T-helper 22 cell (primary cell): ENCODE results near the gene CDT1.
"Not testable (repeated sequence)": the region's sequence is repeated elsewhere in the genome, so short reads cannot be mapped to it uniquely, and the experiment has no call there.

ENCODE experiments used
- DNase-seq: peaks from one replicate; pipeline ENCODE4 v3.0.0-alpha.2; 2020; ENCODE audit warnings: low read depth

The CDT1 gene

DNA sequence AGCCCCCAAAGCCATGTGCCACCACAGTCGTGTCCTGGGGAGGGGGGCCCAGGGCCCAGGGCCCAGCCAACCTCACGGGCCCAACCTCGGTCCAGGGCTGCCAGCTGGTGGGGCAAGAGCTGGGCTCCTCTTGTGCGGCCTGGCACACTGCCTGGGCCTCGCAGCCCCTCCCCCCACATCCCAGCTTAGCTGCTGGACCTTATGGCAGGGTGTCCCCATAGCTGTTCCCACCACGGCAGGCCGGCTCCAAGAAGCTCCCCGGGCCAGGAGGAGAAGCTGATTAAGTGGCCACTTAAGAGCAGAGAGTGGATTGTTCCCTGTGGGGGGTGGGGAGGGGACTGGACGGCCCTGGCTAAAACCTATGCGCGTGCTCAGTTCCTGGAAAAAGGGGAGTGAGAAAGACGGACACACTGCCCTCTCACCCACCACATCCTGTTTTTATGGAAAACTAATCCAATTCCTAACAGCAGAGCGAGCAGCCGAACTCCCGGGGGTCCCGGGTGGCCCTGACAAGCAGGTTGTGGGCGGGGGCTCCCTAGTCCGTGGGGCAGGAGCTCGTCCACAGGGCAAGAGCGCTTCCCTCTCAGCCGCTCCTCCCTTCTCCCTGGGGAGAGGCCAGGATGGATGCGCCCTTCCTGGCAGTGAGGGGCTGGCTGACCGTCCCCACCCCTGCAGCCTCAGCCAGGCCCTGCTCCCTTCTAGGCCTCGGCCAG lies 35.4 kb upstream of the CDT1 start:
- no peak for DNase-seq

DNA sequence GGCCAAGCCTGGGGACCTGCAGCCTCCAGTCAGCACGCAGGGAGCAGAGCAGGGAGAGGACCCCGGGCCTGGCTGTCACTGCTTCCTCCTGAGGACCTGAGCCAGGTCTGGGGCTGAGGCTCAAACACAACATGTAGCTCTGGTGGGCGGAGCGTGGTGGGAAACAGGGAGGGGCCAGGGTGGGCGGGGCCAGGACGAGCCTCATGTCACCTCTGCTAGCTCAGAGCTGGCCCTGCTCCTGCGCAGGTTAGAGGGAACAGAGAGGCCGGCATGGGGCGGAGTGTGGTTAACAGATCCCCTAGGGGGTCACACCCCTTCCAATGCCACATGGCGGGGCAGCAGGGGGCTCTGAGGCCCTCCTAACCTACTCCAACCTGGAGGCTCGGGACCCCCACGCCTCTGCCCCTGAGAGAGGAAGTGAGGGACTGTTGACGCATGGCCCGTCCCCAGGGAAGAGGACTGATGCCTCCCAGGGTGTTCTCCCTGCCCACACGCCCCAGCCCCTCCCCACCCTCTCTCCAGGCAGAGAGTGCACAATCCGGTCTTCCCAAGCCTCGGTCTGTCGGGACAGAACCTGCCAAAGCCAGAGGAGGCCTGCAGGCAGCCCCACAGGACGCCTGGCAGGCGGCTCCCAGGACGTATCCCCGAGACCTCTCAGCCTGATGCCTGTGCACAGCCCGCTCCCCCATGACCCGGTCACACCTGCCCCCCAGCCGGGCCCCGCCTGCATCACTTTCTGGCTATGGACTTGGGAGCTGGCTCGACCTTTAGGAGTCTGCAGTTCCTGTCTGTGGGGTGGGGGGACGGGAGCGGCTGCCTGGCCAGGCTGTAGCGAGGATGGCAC lies 33.8 kb upstream of the CDT1 start:
- DNase-seq, result no peak

DNA sequence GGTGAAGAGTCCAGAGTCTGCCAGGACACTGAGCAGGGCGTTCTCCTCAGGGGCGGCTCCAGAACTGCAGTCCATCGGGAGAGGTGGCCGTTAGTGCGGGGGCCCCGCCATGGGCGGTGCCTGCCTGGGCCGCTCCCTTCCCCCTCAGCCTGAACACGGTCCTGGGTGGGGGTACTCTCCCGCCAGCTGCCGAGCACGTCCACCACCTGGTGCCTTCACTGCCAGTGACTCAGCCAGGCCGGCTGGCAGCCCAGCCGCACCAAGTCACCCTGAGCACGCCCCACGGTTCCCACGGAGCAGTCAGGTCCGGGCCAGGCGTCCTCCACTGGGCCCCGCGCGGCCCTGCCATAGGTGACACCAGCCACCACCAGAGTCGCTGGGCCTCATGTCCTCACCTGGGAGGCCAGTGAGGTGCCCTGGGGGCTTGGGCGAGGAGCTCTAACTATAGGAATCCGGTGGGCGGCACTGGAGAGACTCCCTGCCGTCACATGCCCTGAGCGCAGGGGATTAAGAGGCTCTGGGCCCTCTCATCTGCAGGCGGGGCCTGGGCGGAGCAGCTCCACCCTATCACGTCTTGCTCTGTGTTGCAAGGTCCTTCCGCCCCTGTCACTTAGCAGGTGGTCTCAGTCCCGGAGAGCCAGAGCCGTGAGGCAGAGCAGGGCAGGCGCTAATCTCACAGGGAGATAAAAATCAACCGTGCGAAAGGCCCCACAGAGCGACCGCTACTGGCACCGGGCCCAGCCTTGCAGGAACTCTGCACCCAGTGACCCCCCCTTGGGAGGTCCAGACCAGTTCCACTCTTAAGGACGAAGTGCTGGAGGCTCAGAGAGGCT lies 32.9 kb upstream of the CDT1 start:
- no peak for DNase-seq

DNA sequence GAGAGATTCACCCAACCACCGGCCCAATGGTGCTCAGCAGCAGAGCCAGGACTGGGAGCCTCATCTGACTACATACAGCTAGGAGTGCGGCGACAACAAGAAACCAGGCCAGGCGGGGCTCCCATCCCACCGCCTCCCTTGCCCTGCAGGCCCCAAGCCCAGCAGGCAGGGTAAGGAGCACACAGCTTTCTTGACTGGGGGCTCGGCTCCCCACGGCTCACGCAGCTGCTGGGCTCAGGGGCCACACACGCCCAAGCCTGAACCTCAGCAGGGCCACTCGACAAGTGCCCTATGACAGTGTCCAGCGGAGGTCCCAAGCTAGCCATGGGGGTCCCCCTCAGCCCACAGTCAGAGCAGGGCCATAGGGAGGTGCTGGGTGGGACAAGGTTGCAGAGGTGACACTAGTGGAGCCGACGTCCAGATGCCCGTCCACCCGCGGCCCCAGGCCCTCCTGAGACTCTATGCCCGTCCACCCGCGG lies 32.3 kb upstream of the CDT1 start:
- no peak for DNase-seq

DNA sequence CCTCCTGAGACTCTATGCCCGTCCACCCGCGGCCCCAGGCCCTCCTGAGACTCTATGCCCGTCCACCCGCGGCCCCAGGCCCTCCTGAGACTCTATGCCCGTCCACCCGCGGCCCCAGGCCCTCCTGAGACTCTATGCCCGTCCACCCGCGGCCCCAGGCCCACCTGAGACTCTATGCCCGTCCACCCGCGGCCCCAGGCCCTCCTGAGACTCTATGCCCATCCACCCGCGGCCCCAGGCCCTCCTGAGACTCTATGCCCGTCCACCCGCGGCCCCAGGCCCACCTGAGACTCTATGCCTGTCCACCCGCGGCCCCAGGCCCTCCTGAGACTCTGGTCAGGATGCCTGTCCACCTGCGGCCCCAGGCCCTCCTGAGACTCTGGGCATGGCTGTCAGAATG lies 31.8 kb upstream of the CDT1 start:
- not testable (repeated sequence) for DNase-seq

DNA sequence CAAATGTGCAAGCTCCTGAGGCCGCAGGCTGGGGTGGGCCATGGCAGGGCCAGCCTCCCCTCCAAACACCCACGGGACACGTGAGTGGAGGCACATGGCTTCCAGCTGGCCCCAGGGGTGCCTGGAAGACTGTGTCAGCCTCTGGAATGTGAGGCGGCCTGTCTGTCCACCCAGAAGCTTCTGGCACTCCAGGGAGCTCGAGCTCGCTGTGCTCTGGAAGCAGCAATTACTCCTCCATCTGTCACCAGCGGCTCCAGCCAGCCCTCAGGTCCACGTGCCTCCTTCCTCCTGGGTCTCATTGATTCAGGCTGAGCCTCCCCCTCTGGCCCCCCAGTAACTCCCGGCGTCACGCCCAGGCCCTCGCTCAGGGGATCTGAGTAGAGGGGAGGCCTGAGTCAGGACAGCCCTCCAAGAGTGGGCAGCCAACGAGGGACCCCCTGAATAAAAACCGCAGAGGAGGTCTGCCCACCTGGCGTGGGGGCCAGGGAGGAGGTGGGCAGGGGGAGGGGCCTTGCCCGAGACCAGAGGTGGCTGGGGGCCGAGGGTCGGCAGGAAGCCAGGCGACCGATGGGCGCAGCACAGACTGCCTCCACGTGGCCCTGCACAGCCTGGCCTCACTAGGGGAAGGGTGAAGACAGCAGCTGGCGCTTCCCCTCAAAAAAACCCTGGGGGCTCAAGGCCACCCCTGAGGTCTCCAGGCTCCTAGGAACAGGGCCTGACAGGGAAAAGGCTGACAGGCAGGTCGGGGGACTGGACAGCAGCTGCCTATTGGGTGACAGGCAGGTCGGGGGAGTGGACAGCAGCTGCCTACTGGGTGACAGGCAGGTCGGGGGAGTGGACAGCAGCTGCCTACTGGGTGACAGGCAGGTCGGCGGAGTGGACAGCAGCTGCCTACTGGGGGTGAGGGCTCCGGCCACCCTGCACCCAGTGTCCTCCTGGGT lies 30.4 kb upstream of the CDT1 start:
- DNase-seq, result no peak

DNA sequence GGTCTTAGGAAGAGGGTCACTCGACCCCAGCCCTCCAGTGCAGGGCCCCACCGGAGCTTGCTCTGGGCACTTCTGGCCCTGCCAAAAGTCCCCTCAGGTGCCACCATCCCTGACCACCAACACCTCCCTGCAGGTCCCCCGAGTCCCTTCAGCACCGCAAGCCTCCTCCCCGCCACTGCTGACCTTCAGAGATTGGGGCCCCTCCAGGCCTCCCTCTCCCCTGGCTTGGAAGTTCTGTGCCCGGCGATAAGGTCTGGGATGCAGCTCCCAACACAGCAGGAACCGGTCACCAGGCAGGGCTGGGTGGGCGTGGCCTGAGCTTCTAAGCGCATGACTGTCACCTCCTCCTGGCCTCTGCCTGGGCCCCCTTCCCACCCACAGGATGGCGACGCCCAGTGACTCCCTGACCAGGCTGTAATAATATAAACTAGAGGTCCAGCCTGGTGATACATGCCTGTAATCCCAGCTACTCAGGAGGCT lies 29.7 kb upstream of the CDT1 start:
- no peak for DNase-seq

DNA sequence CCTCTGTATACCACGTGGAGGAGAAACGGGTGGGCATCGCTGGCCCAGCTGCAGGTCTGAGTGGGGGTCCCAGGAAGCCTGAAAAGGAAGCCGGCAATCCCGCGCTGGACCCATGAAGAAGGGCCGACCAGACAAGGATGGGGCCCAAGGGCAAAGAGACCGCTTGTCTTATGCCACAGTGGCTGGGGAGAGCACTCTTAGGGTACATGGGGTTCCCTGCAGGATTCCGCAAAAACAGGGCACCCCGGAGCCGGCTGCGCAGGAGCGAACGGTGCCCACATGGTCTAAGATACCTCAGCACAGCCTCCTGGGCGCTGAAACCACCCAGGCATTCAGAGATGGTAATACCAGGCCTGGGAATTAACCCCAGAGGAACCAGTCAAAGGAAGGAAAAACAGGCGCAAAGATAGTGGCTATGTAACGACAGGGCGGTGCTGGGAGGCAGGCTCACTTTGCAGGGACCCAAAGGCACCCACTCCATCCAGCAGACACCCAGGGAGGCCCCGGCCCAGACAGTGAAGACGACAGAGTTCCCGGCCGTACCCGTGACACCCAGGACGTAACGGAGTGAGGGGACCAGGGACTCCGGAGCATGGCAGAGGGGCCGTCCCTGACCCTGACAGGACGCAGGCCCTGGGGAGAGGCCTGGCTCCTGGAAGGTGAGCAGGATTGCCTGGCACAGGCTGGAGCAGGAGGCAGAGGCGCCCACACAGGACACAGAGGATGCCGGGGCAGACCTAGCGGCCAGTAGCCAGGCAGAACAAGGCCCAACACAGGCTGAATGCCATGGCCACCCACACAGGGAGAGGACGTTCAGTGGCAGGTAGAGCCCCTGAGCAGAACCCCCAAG lies 28.8 kb upstream of the CDT1 start:
- DNase-seq, result no peak

DNA sequence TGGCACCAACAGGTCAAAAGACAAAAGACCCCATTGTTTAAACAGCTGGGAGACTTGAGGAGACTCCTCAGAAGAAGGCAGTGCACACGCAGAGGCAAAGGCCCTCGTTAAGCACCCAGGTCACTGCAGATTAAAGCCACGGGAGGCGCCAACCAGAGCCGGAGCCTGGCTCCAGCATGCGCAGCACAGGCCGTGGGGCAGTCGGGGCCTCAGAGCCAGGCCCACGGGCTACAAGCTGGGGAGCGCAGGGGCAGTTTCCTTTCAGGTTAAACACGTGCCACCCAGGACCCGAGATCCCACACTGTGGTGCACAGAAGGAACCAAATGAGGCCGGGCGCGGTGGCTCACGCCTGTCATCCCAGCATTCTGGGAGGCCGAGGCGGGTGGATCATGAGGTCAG lies 27.8 kb upstream of the CDT1 start:
- no peak for DNase-seq

DNA sequence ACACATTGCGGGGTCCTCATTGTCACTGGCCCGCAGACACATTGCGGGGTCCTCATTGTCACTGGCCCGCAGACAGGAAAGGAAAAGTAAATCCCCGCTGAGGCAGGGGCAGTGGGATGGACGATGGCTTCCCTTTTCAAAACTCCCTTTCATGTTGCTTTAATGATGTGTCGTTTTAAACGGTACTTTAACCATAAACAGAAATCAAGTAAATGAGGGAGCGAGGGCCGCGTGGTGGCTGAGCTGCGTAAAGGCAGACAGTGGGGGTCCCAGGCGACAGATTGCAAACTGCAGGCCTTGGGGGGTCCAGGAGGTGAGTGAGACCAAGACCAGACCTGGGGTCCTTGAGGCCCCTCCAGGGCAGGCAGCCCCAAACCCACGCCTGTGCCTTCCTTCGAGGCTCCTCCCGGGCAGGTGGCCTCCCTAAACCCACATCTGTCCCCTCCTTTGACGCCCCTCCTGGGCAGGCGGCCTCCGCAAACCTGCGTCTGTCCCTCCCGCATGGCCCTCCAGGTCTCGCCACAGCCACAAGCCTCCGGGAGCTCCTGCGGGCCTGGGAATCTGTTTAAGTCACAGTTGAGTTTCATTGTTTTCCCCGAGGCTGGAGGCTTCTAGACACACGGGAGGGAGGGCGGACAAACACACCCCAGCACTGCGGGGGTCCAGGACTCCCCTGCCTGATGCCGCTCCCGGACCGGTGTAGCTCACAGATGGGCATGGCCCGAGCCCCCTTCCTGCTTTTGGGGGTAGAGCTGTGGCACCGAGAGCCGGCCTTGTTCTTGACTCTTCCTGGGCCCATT lies 25.9 kb upstream of the CDT1 start:
- no peak for DNase-seq

DNA sequence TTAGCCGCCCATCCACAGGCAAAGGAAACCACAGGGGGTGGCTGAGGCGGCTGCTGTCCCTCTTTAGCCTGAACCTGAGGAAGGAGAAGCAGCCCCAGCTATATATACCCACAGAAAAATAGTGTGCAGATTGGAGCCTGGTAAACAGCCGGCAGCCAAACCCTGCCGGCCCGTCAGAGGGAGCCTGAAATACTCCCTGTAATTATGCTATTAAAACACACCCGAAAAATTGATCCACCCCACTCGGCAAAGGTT lies 25.4 kb upstream of the CDT1 start:
- DNase-seq, result no peak

DNA sequence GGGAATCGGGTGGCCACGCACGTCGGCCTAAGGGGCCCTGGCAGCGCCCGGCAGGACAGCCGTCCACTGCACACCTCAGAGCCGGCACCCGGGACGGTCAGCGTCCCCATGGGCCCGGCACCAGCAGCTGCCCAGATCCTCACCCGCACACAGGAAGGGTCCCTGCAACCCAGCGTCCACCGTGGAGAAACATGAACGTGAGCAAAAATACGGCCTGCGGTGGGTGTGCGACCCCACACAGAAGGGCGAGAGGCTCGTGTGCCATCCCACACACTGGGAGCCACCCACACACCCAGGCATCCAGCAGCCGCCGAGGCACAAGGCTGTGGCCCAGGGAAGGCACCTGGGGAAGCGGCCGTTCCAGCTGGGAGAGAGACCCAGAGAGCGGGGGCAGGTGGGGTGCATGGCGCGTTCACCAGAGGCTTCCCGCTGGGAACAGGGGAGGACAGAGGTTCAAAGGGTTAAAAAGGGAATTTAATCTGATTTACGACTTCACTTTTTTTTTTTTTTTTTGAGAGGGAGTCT lies 25.0 kb upstream of the CDT1 start:
- DNase-seq, result no peak

DNA sequence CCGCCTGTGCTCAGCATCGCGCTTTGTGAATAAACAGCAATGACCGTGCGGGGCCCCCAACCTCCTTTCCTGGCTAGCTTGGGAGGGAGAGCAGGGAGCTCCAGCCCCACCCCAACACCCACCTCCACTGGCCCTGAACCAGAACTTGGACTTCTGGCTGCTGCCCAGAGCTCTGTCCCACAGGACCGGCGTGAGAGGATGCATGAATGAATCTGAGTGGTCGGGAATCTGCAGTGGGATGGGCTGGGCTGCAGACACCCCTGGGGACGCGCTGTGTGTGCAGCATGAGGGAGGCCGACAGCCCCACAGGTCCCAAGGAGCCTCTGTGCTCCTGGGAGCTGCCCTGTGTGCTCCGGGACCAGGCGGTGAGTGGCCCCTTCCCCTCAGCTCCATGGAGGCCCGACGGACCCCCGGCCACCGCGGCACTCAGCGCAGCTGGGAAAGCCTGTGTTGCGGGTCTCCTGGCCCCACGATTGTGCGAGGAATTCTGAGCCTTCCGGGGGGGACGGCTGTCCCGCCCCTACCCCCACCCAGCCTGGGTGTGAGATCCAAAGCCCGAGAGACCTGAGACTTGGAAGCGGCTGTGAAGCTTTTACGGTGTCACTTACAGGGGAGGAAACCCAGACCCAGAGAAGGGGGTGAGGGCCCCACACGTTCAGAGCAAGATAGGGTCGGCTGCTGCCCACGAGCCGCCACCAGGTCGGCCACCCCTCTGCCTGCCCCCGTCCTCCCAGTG lies 24.0 kb upstream of the CDT1 start:
- DNase-seq, result no peak

DNA sequence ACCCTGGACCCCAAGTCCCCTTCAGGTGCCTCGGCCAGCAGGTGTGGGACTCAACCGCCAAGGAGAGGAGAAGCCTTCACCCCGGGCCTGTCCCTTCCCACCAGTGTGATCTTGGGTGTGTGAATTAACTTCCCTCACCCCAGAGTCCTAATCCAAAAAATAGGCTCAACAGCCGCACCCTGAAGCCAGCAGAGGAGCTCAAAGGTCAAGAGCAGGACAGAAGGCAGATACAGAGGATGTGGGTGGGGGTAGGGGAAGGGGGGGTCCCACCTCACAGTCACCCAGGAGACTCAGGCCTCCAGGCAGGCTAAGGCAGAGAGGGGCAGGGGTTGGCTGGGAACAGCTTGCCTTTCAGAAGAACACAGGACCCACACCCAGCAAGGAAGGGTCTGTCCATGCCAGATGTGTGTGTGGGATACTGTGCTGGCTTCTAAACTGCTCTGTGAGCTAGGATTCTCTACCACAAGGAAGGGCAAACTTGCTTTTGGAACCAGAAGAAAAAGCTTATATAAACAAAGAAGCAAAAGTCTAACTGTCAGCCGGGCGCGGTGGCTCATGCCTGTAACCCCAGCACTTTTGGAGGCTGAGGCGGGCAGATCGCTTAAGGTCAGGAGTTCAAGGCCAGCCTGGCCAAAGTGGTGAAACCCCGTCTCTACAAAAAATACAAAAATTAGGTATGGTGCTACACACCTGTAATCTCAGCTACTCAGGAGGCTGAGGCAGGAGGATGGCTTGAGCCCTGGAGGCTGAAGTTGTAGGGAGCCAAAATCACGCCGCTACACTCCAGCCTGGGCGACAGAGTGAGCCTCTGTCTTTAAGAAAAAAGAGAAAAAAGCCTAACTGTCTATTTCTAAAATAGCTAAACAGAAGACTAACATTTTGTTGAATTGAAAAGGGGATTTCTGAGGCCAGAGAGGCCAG lies 23.2 kb upstream of the CDT1 start:
- no peak for DNase-seq

DNA sequence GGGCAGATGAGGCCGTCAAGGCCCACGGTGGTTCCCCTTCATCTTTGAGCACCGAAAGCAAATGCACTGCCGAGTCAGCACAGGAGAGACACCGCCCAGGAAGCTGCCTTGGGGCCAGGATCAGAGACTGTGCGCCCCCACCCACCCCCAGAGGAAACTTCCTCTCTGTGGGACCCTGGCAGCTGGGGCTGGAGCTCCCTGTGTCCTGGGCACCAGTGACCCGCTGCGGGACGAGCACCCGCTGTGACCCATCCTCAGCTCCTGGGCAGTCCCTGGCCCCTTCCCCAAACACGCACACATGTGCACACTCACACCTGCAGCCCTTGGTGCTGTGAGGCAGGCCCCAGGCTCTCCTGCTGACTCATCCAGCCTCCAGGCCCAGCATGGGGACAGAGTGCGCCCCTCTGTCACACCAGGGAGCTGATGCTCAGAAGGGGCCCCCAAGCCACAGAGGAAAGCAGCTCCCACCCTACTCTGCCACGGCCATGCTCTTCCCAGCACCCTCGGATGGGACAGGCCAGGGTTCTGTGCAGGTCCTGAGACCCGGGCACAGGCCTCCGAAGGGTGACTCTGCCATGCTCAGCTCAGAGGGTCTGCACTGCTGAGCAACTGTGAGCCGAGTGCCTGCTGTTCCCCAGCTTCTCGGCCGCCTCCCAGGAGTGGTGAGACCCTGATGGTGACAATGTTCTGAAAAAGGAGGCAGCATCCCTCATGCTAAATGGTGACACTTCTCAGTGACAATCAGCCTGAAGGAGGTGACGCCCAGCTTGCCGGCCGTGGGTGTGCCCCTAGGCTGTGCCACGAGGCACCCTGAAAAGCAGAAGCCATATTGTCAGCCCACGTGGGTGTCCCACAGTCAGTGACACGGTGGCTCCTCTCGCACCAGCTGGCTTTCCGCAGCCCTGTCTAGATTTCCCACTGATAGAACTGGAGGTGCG lies 22.2 kb upstream of the CDT1 start:
- peak; percentile 61 for DNase-seq
